ENCODE results near the gene ELFN2. TPM values are rescaled to one million over a fixed set of nuclear protein-coding genes. Genes with fewer than 3 reads are reported as not detected.

ELFN2 gene
- total RNA-seq, 1 experiment from 2014 or later = 30.8 TPM

GRCh38 chr22:37426706-37427134, 559 bp downstream of the ELFN2 start:
- BruUV-seq (replicated peaks) = no TSS peak
- Histone ChIP-seq H3K9me2 (ENCODE audit: insufficient read depth) (no peaks in the 10 kb centered on the region), H3K9me3 (ENCODE audit: insufficient read depth, low read depth) (no peaks in the 10 kb centered on the region), H3F3A (ENCODE audit: insufficient read depth, low read depth) (peaks cover 43% of the 10 kb centered on the region), H3K36me3 (ENCODE audit: low read depth) (no peaks in the 10 kb centered on the region), H2AFZ (peak overlapping the region; percentile 92), H3K79me2 (ENCODE audit: low read depth) (peaks cover 17% of the 10 kb centered on the region), H3K27me3 (ENCODE audit: insufficient read depth, low read depth) (no peaks in the 10 kb centered on the region), H4K20me1 (ENCODE audit: insufficient read depth) (no peaks in the 10 kb centered on the region), H3K4me2 (peak overlapping the region; percentile 88), H3K4me1 (replicated peaks; ENCODE audit: insufficient read depth) (peaks cover 41% of the 10 kb centered on the region), H3K4me3 (peak overlapping the region; percentile 90), H3K27ac (no peak overlapping the region)
- CTCF ChIA-PET = no interaction called here
- TF ChIP-seq EZH2 (IDR thresholded peaks at IDR 0.05; ENCODE audit: low read depth) (no peak), CTCF (conservative IDR thresholded peaks at IDR 0.05) (no peak)
- DNase-seq = no peak
- intact Hi-C loops (cut with micrococcal nuclease; ENCODE audit: unreplicated experiment) = no loop called here
- POLR2A ChIA-PET (ENCODE audit: unreplicated experiment) = no interaction called here

- peak in 1 of 2 experiments; percentile 22 for DNase-seq
- intact Hi-C loops (cut with micrococcal nuclease; ENCODE audit: unreplicated experiment) = no loop called here
- POLR2A ChIA-PET (ENCODE audit: unreplicated experiment) = interaction anchor here (0.6 kb wide), 1 partner anchor 86 kb away, joined by 3 read pairs; no protein-coding TSS in a partner anchor
- CTCF ChIA-PET = interaction anchor here (0.6 kb wide), 1 partner anchor 23 kb away, joined by 5 read pairs; no protein-coding TSS in a partner anchor
- H3F3A ChIP-seq (ENCODE audit: insufficient read depth, low read depth) = peaks cover 36% of the 10 kb centered on the region
- H4K20me1 ChIP-seq (ENCODE audit: insufficient read depth) = no peaks in the 10 kb centered on the region
- peaks cover 39% of the 10 kb centered on the region for H3K4me1 ChIP-seq (replicated peaks; ENCODE audit: insufficient read depth)
- no peak overlapping the region for H3K27ac ChIP-seq
- H3K79me2 ChIP-seq (ENCODE audit: low read depth) = peaks cover 24% of the 10 kb centered on the region
- TF ChIP-seq EZH2 (IDR thresholded peaks at IDR 0.05; ENCODE audit: low read depth) (no peak), CTCF (conservative IDR thresholded peaks at IDR 0.05) (no peak)
- no peaks in the 10 kb centered on the region for H3K9me3 ChIP-seq (ENCODE audit: insufficient read depth, low read depth)
- H3K4me3 ChIP-seq = peak overlapping the region; percentile 90
- no peaks in the 10 kb centered on the region for H3K36me3 ChIP-seq (ENCODE audit: low read depth)
- H3K27me3 ChIP-seq (ENCODE audit: insufficient read depth, low read depth) = no peaks in the 10 kb centered on the region
- BruUV-seq (replicated peaks) = no TSS peak
- no peak overlapping the region; the same call in 1 of the 2 replicates for H2AFZ ChIP-seq
- peak overlapping the region; percentile 88 for H3K4me2 ChIP-seq
- H3K9me2 ChIP-seq (ENCODE audit: insufficient read depth) = no peaks in the 10 kb centered on the region
Observed at GRCh38 chr22:37425800-37426705, 1.2 kb downstream of the ELFN2 start.

GRCh38 chr22:37425369-37425768, 1.9 kb downstream of the ELFN2 start:
- H3K4me3 ChIP-seq = no peak overlapping the region
- 0 out of 2 replicates have a peak overlapping the region, but pooled peaks have one; percentile 88 for H3K4me2 ChIP-seq
- peaks cover 38% of the 10 kb centered on the region for H3K4me1 ChIP-seq (replicated peaks; ENCODE audit: insufficient read depth)
- no peaks in the 10 kb centered on the region for H3K36me3 ChIP-seq (ENCODE audit: low read depth)
- no peak for TF ChIP-seq EZH2 (IDR thresholded peaks at IDR 0.05; ENCODE audit: low read depth)
- TF ChIP-seq CTCF (conservative IDR thresholded peaks at IDR 0.05) = no peak
- no peaks in the 10 kb centered on the region for H3K9me3 ChIP-seq (ENCODE audit: insufficient read depth, low read depth)
- H4K20me1 ChIP-seq (ENCODE audit: insufficient read depth) = no peaks in the 10 kb centered on the region
- CTCF ChIA-PET = interaction anchor here (0.6 kb wide), 1 partner anchor 22 kb away, joined by 5 read pairs; no protein-coding TSS in a partner anchor
- POLR2A ChIA-PET (ENCODE audit: unreplicated experiment) = interaction anchor here (0.6 kb wide), 1 partner anchor 87 kb away, joined by 3 read pairs; no protein-coding TSS in a partner anchor
- peaks cover 31% of the 10 kb centered on the region for H3K79me2 ChIP-seq (ENCODE audit: low read depth)
- intact Hi-C loops (cut with micrococcal nuclease; ENCODE audit: unreplicated experiment) = no loop called here
- H3F3A ChIP-seq (ENCODE audit: insufficient read depth, low read depth) = peaks cover 30% of the 10 kb centered on the region
- no peak for DNase-seq
- H2AFZ ChIP-seq = no peak overlapping the region
- BruUV-seq (replicated peaks) = no TSS peak
- no peaks in the 10 kb centered on the region for H3K27me3 ChIP-seq (ENCODE audit: insufficient read depth, low read depth)
- H3K27ac ChIP-seq = no peak overlapping the region
- no peaks in the 10 kb centered on the region for H3K9me2 ChIP-seq (ENCODE audit: insufficient read depth)
